Activated T-cell treated with anti-CD3 and anti-CD28 coated beads, Interleukin-2, amount 50 U/mL, for 24 hours (primary cell): Measurements from ENCODE around the gene PABPN1L.

Source experiments
- DNase-seq: peaks from one replicate; pipeline ENCODE4 v3.0.0-alpha.2; 2020
- H3K27ac Mint-ChIP-seq: 2 replicates; pipeline ENCODE4 v1.8.0; 2020; ENCODE audit warnings: mild to moderate bottlenecking, mixed read lengths
- H3K27me3 Mint-ChIP-seq: 2 replicates; pipeline ENCODE4 v1.8.0; 2020; ENCODE audit warnings: mixed read lengths
- H3K36me3 Mint-ChIP-seq: 2 replicates; pipeline ENCODE4 v1.8.0; 2020; ENCODE audit warnings: low read depth, mixed read lengths
- H3K4me1 Mint-ChIP-seq: 2 replicates; pipeline ENCODE4 v1.8.0; 2020; ENCODE audit warnings: low read depth, mixed read lengths
- H3K4me3 Mint-ChIP-seq: 2 replicates; pipeline ENCODE4 v1.8.0; 2020; ENCODE audit warnings: mild to moderate bottlenecking, moderate library complexity, mixed read lengths
- H3K9me3 Mint-ChIP-seq: 2 replicates; pipeline ENCODE4 v1.8.0; 2020; ENCODE audit warnings: mixed read lengths

The PABPN1L gene

GRCh38 chr16:88843256-88843655, 23.2 kb downstream of the PABPN1L start:
- Mint-ChIP-seq H3K27me3 (no peaks in the 10 kb centered on the region), H3K9me3 (no peaks in the 10 kb centered on the region), H3K4me3 (no peak overlapping the region), H3K27ac (no peak overlapping the region), H3K4me1 (no peaks in the 10 kb centered on the region), H3K36me3 (peaks cover 22% of the 10 kb centered on the region)
- DNase-seq: no peak

- Mint-ChIP-seq H3K4me3 (no peak overlapping the region), H3K4me1 (no peaks in the 10 kb centered on the region), H3K27me3 (no peaks in the 10 kb centered on the region), H3K9me3 (no peaks in the 10 kb centered on the region), H3K27ac (no peak overlapping the region), H3K36me3 (peaks cover 20% of the 10 kb centered on the region)
- DNase-seq: no peak
Observed at GRCh38 chr16:88842806-88843205, 23.7 kb downstream of the PABPN1L start.

- Mint-ChIP-seq H3K27ac (no peak overlapping the region), H3K36me3 (peaks cover 17% of the 10 kb centered on the region), H3K27me3 (no peaks in the 10 kb centered on the region), H3K4me3 (no peak overlapping the region), H3K9me3 (no peaks in the 10 kb centered on the region), H3K4me1 (no peaks in the 10 kb centered on the region)
- no peak for DNase-seq
Observed at GRCh38 chr16:88842308-88842756, 24.1 kb downstream of the PABPN1L start.

GRCh38 chr16:88841521-88842307, 24.7 kb downstream of the PABPN1L start:
- Mint-ChIP-seq H3K36me3 (peaks cover 17% of the 10 kb centered on the region), H3K4me1 (no peaks in the 10 kb centered on the region), H3K27me3 (no peaks in the 10 kb centered on the region), H3K4me3 (no peak overlapping the region), H3K27ac (no peak overlapping the region), H3K9me3 (no peaks in the 10 kb centered on the region)
- DNase-seq: no peak

- Mint-ChIP-seq H3K36me3 (peaks cover 17% of the 10 kb centered on the region), H3K4me1 (no peaks in the 10 kb centered on the region), H3K4me3 (no peak overlapping the region), H3K27ac (no peak overlapping the region), H3K9me3 (no peaks in the 10 kb centered on the region), H3K27me3 (no peaks in the 10 kb centered on the region)
- DNase-seq: no peak
Observed at GRCh38 chr16:88840600-88841215, 25.8 kb downstream of the PABPN1L start.

- H3K9me3 Mint-ChIP-seq: no peaks in the 10 kb centered on the region
- no peak overlapping the region for H3K27ac Mint-ChIP-seq
- H3K36me3 Mint-ChIP-seq: peaks cover 21% of the 10 kb centered on the region
- no peak overlapping the region for H3K4me3 Mint-ChIP-seq
- DNase-seq: no peak
- H3K27me3 Mint-ChIP-seq: no peaks in the 10 kb centered on the region
- H3K4me1 Mint-ChIP-seq: no peaks in the 10 kb centered on the region
Observed at GRCh38 chr16:88839745-88840599, 26.5 kb downstream of the PABPN1L start.

GRCh38 chr16:88839026-88839529, 27.4 kb downstream of the PABPN1L start:
- Mint-ChIP-seq H3K27ac (no peak overlapping the region), H3K4me3 (no peak overlapping the region), H3K36me3 (peaks cover 23% of the 10 kb centered on the region), H3K27me3 (no peaks in the 10 kb centered on the region), H3K9me3 (no peaks in the 10 kb centered on the region), H3K4me1 (no peaks in the 10 kb centered on the region)
- DNase-seq: no peak

GRCh38 chr16:88838566-88838965, 27.9 kb downstream of the PABPN1L start:
- Mint-ChIP-seq H3K36me3 (peaks cover 23% of the 10 kb centered on the region), H3K4me3 (no peak overlapping the region), H3K4me1 (no peaks in the 10 kb centered on the region), H3K9me3 (no peaks in the 10 kb centered on the region), H3K27me3 (no peaks in the 10 kb centered on the region), H3K27ac (no peak overlapping the region)
- no peak for DNase-seq

GRCh38 chr16:88837806-88838205, 28.7 kb downstream of the PABPN1L start:
- DNase-seq: no peak
- Mint-ChIP-seq H3K4me1 (no peaks in the 10 kb centered on the region), H3K4me3 (no peak overlapping the region), H3K9me3 (no peaks in the 10 kb centered on the region), H3K27me3 (no peaks in the 10 kb centered on the region), H3K27ac (no peak overlapping the region), H3K36me3 (peaks cover 19% of the 10 kb centered on the region)

- H3K27ac Mint-ChIP-seq: no peak overlapping the region
- DNase-seq: no peak
- no peaks in the 10 kb centered on the region for H3K9me3 Mint-ChIP-seq
- H3K27me3 Mint-ChIP-seq: no peaks in the 10 kb centered on the region
- no peak overlapping the region for H3K4me3 Mint-ChIP-seq
- no peaks in the 10 kb centered on the region for H3K4me1 Mint-ChIP-seq
- peaks cover 15% of the 10 kb centered on the region for H3K36me3 Mint-ChIP-seq
Observed at GRCh38 chr16:88836791-88837190, 29.7 kb downstream of the PABPN1L start.

- Mint-ChIP-seq H3K4me3 (no peak overlapping the region), H3K36me3 (peaks cover 17% of the 10 kb centered on the region), H3K4me1 (no peaks in the 10 kb centered on the region), H3K27ac (no peak overlapping the region), H3K27me3 (no peaks in the 10 kb centered on the region), H3K9me3 (no peaks in the 10 kb centered on the region)
- DNase-seq: no peak
Observed at GRCh38 chr16:88835818-88836217, 30.6 kb downstream of the PABPN1L start.

GRCh38 chr16:88835383-88835782, 31.1 kb downstream of the PABPN1L start:
- no peak for DNase-seq
- no peaks in the 10 kb centered on the region for H3K27me3 Mint-ChIP-seq
- H3K9me3 Mint-ChIP-seq: no peaks in the 10 kb centered on the region
- no peak overlapping the region for H3K4me3 Mint-ChIP-seq
- H3K27ac Mint-ChIP-seq: no peak overlapping the region
- H3K36me3 Mint-ChIP-seq: peaks cover 17% of the 10 kb centered on the region
- H3K4me1 Mint-ChIP-seq: no peaks in the 10 kb centered on the region

GRCh38 chr16:88834670-88835069, 31.8 kb downstream of the PABPN1L start:
- H3K27me3 Mint-ChIP-seq: no peaks in the 10 kb centered on the region
- no peak overlapping the region for H3K27ac Mint-ChIP-seq
- H3K9me3 Mint-ChIP-seq: no peaks in the 10 kb centered on the region
- H3K4me3 Mint-ChIP-seq: no peak overlapping the region
- no peaks in the 10 kb centered on the region for H3K4me1 Mint-ChIP-seq
- peaks cover 14% of the 10 kb centered on the region for H3K36me3 Mint-ChIP-seq
- no peak for DNase-seq

GRCh38 chr16:88833086-88833485, 33.4 kb downstream of the PABPN1L start:
- Mint-ChIP-seq H3K9me3 (no peaks in the 10 kb centered on the region), H3K4me3 (no peak overlapping the region), H3K36me3 (peaks cover 9% of the 10 kb centered on the region), H3K4me1 (no peaks in the 10 kb centered on the region), H3K27ac (no peak overlapping the region), H3K27me3 (no peaks in the 10 kb centered on the region)
- DNase-seq: no peak
